ENCODE results near the gene VAX1.
"Not testable (repeated sequence)": the region's sequence is repeated elsewhere in the genome, so short reads cannot be mapped to it uniquely, and the experiment has no call there.

DNA sequence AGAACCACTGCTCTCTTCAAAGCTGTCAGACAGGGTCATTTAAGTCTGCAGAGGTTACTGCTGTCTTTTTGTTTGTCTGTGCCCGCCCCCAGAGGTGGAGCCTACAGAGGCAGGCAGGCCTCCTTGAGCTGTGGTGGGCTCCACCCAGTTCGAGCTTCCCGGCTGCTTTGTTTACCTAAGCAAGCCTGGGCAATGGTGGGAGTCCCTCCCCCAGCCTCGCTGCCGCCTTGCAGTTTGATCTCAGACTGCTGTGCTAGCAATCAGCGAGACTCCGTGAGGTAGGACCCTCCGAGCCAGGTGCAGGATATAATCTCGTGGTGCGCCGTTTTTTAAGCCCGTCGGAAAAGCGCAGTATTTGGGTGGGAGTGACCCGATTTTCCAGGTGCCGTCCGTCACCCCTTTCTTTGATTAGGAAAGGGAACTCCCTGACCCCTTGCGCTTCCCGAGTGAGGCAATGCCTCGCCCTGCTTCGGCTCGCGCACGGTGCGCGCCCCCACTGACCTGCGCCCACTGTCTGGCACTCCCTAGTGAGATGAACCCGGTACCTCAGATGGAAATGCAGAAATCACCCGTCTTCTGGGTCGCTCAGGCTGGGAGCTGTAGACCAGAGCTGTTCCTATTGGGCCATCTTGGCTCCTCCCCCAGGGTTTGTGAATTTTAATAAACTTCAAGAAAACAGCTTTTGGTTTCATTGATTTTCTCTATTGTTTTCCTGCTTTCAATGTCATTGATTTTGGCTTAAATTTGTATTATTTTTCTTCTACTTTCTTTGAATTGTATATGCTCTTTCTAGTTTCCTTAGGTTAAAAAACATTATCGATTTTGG, 53.4 kb downstream of the VAX1 start:
- TF ChIP-seq, protein P1, sequence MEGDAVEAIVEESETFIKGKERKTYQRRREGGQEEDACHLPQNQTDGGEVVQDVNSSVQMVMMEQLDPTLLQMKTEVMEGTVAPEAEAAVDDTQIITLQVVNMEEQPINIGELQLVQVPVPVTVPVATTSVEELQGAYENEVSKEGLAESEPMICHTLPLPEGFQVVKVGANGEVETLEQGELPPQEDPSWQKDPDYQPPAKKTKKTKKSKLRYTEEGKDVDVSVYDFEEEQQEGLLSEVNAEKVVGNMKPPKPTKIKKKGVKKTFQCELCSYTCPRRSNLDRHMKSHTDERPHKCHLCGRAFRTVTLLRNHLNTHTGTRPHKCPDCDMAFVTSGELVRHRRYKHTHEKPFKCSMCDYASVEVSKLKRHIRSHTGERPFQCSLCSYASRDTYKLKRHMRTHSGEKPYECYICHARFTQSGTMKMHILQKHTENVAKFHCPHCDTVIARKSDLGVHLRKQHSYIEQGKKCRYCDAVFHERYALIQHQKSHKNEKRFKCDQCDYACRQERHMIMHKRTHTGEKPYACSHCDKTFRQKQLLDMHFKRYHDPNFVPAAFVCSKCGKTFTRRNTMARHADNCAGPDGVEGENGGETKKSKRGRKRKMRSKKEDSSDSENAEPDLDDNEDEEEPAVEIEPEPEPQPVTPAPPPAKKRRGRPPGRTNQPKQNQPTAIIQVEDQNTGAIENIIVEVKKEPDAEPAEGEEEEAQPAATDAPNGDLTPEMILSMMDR (IDR thresholded peaks at IDR 0.05): not testable (repeated sequence)
- TF ChIP-seq CHD4 (IDR thresholded peaks at IDR 0.05; ENCODE audit: borderline replicate concordance); PHF8 (IDR thresholded peaks at IDR 0.05; ENCODE audit: borderline replicate concordance, low read depth); CEBPB (IDR thresholded peaks at IDR 0.05); HOXB13 (CRISPR knock-in tag; IDR thresholded peaks at IDR 0.05; ENCODE audit: low read depth): not testable (repeated sequence)
